GM12878 (cell line): ENCODE results near the gene SRGAP1. TPM values are rescaled to one million over a fixed set of nuclear protein-coding genes. Genes with fewer than 3 reads are reported as not detected.

Experiments
- ATAC-seq: fragments of 200-7000 bp; cut with Tn5 transposase; 3 replicates; pipeline ENCODE4 v1.9.1; 2020; ENCODE audit warnings: mild to moderate bottlenecking, moderate library complexity
- BruUV-seq: library from RNA; stranded (reverse); fragments of 400-500 nt; replicated peaks from 2 replicates; lab custom pipeline; 2021; lab: Mats Ljungman, UMichigan
- CTCF ChIA-PET: fragments of 300-600 bp; sonication (Branson Sonifier 250); formaldehyde crosslinking; extraction: SDS; loops from one replicate; lab custom pipeline; 2021; ENCODE audit warnings: inconsistent platforms; lab: Yijun Ruan, JAX
- POLR2A ChIA-PET: fragments of 350-600 bp; formaldehyde crosslinking; extraction: SDS; loops from one replicate; lab custom pipeline; 2021; ENCODE audit warnings: inconsistent platforms; lab: Charles Lee
- RAD21 ChIA-PET: fragments of 300-600 bp; sonication (Branson Sonifier 250); formaldehyde crosslinking; loops from one replicate; lab custom pipeline; 2023; ENCODE audit warnings: antibody characterized with exemption; ENCODE audit not compliant: unreplicated experiment; lab: Charles Lee
- SMC1A ChIA-PET: fragments of 300-600 bp; sonication (Branson Sonifier 250); formaldehyde crosslinking; loops from one replicate; lab custom pipeline; 2023; ENCODE audit not compliant: unreplicated experiment, uncharacterized antibody; lab: Charles Lee
- DNase-seq: peaks from one replicate; pipeline ENCODE4 v3.0.0-alpha.2; 2011; ENCODE audit warnings: low read depth, low spot score
- FAIRE-seq: peaks from 3 replicates; lab custom pipeline; 2011; peaks lifted over from hg19 to GRCh38; lab: Jason Lieb, UNC
- H2AFZ ChIP-seq: 2 replicates; pipeline ENCODE4 v1.6.0; 2011; ENCODE audit warnings: low read depth, low read length, control low read depth; ENCODE audit not compliant: control insufficient read depth
- H3K27ac ChIP-seq: 2 replicates; pipeline ENCODE4 v1.5.1; 2011; ENCODE audit warnings: control low read depth; ENCODE audit not compliant: control insufficient read depth, insufficient read depth
- H3K27me3 ChIP-seq, 2 experiments: replicated peaks in 1 of 2; 2 replicates each; pipeline versions ENCODE4 v1.6.0 to v1.6.1; 2011; ENCODE audit warnings: low read length in 1 of 2; ENCODE audit not compliant: control insufficient read depth in 2 of 2, insufficient read depth in 2 of 2
- H3K36me3 ChIP-seq, 2 experiments: 2 replicates each; pipeline ENCODE4 v1.5.1; 2011; ENCODE audit warnings: low read length in 1 of 2; ENCODE audit not compliant: control insufficient read depth in 2 of 2, insufficient read depth in 2 of 2
- H3K4me1 ChIP-seq: 2 replicates; pipeline ENCODE4 v1.6.1; 2011; ENCODE audit warnings: mild to moderate bottlenecking, low read length, moderate library complexity, mixed read lengths; ENCODE audit not compliant: control insufficient read depth, insufficient read depth
- H3K4me2 ChIP-seq: 2 replicates; pipeline ENCODE4 v1.6.0; 2011; ENCODE audit warnings: control low read depth; ENCODE audit not compliant: control insufficient read depth, insufficient read depth
- H3K4me3 ChIP-seq: fragments of 200-600 bp; sonication (generic); 2 replicates; pipeline ENCODE4 v1.5.1; 2016
- H3K79me2 ChIP-seq: 2 replicates; pipeline ENCODE4 v1.6.0; 2011; ENCODE audit warnings: low read length; ENCODE audit not compliant: control insufficient read depth, insufficient read depth
- H3K9ac ChIP-seq: 2 replicates; pipeline ENCODE4 v1.8.0; 2011; ENCODE audit warnings: low read length, control low read depth, mixed read lengths; ENCODE audit not compliant: control insufficient read depth, insufficient read depth
- H3K9me3 ChIP-seq: replicated peaks from 3 replicates; pipeline ENCODE4 v1.5.1; 2011; ENCODE audit warnings: mild to moderate bottlenecking, low read length; ENCODE audit not compliant: control insufficient read depth, insufficient read depth
- H4K20me1 ChIP-seq: 2 replicates; pipeline ENCODE4 v1.6.0; 2011; ENCODE audit not compliant: control insufficient read depth, insufficient read depth
- DPF2 ChIP-seq: fragments of 450-650 bp; IDR thresholded peaks from 2 replicates; pipeline ENCODE4 v1.6.1; 2017; ENCODE audit warnings: mild to moderate bottlenecking
- ETV6 ChIP-seq, 2 experiments: fragments of 450-650 bp in 1 of 2; IDR thresholded peaks in 1 of 2; conservative IDR thresholded peaks in 1 of 2; 2 replicates each; pipeline ENCODE4 v1.6.1; 2014; ENCODE audit warnings: antibody characterized with exemption in 1 of 2, borderline replicate concordance in 1 of 2, low read depth in 1 of 2, mild to moderate bottlenecking in 1 of 2, moderate library complexity in 1 of 2
- EZH2 ChIP-seq: IDR thresholded peaks from 2 replicates; pipeline ENCODE4 v1.6.1; 2012; ENCODE audit warnings: low read depth, mild to moderate bottlenecking, control low read depth, inconsistent platforms, low read length, borderline replicate concordance; ENCODE audit not compliant: control insufficient read depth
- HCFC1 ChIP-seq: fragments of 150-350 bp; IDR thresholded peaks from 2 replicates; pipeline ENCODE4 v1.6.1; 2014; ENCODE audit warnings: low read length
- PAX5 ChIP-seq: IDR thresholded peaks from 2 replicates; pipeline ENCODE4 v1.6.1; 2011; ENCODE audit warnings: low read depth, low read length, borderline replicate concordance
- POLR2A ChIP-seq: IDR thresholded peaks from 2 replicates; pipeline ENCODE4 v1.6.1; 2011; ENCODE audit warnings: low read depth, mild to moderate bottlenecking, low read length
- RCOR1 ChIP-seq: conservative IDR thresholded peaks from 2 replicates; pipeline ENCODE4 v1.6.1; 2012; ENCODE audit warnings: low read depth, low read length, improper control_type of control experiment
- RELA ChIP-seq: fragments of 450-650 bp; IDR thresholded peaks from 2 replicates; pipeline ENCODE4 v1.8.0; 2014; ENCODE audit warnings: borderline replicate concordance; ENCODE audit not compliant: partially characterized antibody
- SREBF1 ChIP-seq: IDR thresholded peaks from 2 replicates; pipeline ENCODE4 v1.6.1; 2012; ENCODE audit warnings: mild to moderate bottlenecking, low read length
- STAT1 ChIP-seq: fragments of 450-650 bp; conservative IDR thresholded peaks from 2 replicates; pipeline ENCODE4 v1.6.1; 2014; ENCODE audit warnings: antibody characterized with exemption, mild to moderate bottlenecking
- STAT3 ChIP-seq: IDR thresholded peaks from 2 replicates; pipeline ENCODE4 v1.6.1; 2011; ENCODE audit warnings: low read depth, low read length, improper control_type of control experiment
- WRNIP1 ChIP-seq: IDR thresholded peaks from 2 replicates; pipeline ENCODE4 v1.6.1; 2011; ENCODE audit warnings: low read depth, low read length, improper control_type of control experiment, borderline replicate concordance
- ZNF24 ChIP-seq: fragments of 450-650 bp; IDR thresholded peaks from 2 replicates; pipeline ENCODE4 v1.6.1; 2017; ENCODE audit warnings: antibody characterized with exemption, mild to moderate bottlenecking
- ZZZ3 ChIP-seq: IDR thresholded peaks from 2 replicates; pipeline ENCODE4 v1.6.1; 2011; ENCODE audit warnings: low read depth; ENCODE audit not compliant: control insufficient read depth, insufficient read length
- WGBS: methylation state at CpG from one replicate; pipeline ENCODE4 v1.1.6; 2016; ENCODE audit warnings: low lambda C conversion rate; ENCODE audit not compliant: insufficient replicate concordance, insufficient coverage; ENCODE audit errors: missing lambda C conversion rate; 5-methylcytosine and 5-hydroxymethylcytosine counted together
- in situ Hi-C: fragments of 300-500 bp; cut with MboI; formaldehyde crosslinking; loops from 9 replicates; pipeline ENCODE4 v1.14.3; 2018; ENCODE audit warnings: mixed read lengths
- intact Hi-C: fragments of 100-400 bp; cut with micrococcal nuclease; formaldehyde crosslinking; loops from one replicate; pipeline ENCODE4 v1.14.2; 2022; ENCODE audit not compliant: unreplicated experiment
- polyA plus RNA-seq, 11 experiments: library from polyadenylated mRNA; depleted of rRNA in 4 of 11; unstranded in 6 of 11; stranded (reverse) in 5 of 11; fragments of >200 nt; fragmentation: Nextera tagmentation in 4 of 11; fragmentation: Illumina TruSeq in 1 of 11; extraction: Ambion mirVana in 4 of 11; extraction: Trizol in 1 of 11; gene quantifications; 1 replicate in 1 of 11; 2 replicates in 10 of 11; pipeline versions ENCODE4 v1.2.1 to v1.2.3, GENCODE V29; 2011 to 2016; ENCODE audit warnings: inconsistent platforms in 2 of 11, missing spikeins in 2 of 11, low read depth in 1 of 11
- total RNA-seq, 4 experiments: library from RNA; depleted of rRNA in 3 of 4; stranded (reverse); fragments of >200 nt in 3 of 4; fragmentation: Illumina TruSeq in 1 of 4; extraction: Trizol in 1 of 4; gene quantifications; 2 replicates each; pipeline versions ENCODE4 v1.2.1 to v1.2.3, GENCODE V29; 2013 to 2021
- TF ChIP-seq, protein P1 (sequence below): fragments of 450-650 bp; conservative IDR thresholded peaks from 2 replicates; pipeline ENCODE4 v1.6.1; 2017; ENCODE audit warnings: mild to moderate bottlenecking, moderate library complexity
- TF ChIP-seq, protein P2 (sequence below): fragments of 450-650 bp; IDR thresholded peaks from 2 replicates; pipeline ENCODE4 v1.6.1; 2014; ENCODE audit warnings: mild to moderate bottlenecking
- TF ChIP-seq, protein P3 (sequence below): IDR thresholded peaks from 2 replicates; pipeline ENCODE4 v1.6.1; 2011; ENCODE audit warnings: low read depth, mild to moderate bottlenecking, low read length, moderate library complexity, borderline replicate concordance; ENCODE audit errors: extremely low read depth

SRGAP1 gene
- total and polyA plus RNA-seq, 10 of the 15 experiments (the other 5 are each of a cell fraction or from before 2014, with no cell fraction given) = 0.16 to 0.85 (median 0.46) TPM

DNA sequence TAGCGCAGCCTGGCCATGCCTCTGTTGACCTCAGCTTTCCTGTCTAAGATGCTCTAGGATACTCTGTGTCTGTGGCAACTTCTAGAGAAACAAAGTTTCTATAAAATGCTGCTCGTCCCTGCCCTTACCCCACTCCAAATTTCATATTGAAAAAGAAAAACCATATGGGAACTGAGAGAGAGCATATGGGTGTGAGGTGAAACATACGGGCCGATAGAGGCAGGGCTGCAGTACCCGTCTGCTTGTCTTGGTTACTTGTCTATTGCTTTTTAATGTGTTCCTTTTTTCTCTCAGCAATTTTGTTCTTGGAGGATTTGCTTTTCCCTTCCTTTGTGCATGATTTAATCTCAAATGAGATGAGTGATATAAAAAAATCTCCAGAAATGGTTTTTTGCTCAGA lies 113.0 kb downstream of the SRGAP1 start:
- BruUV-seq = no TSS peak
- ChIA-PET CTCF (no interaction called here), POLR2A (no interaction called here), SMC1A (no interaction called here), RAD21 (no interaction called here)
- H3K27me3 ChIP-seq = no peaks in the 10 kb centered on the region; a peak in 1 of 4 replicates
- H2AFZ ChIP-seq = no peak overlapping the region
- peaks cover 2% of the 10 kb centered on the region; the same call in 1 of the 2 replicates for H3K4me1 ChIP-seq
- intact Hi-C loops (no loop called here), in situ Hi-C loops (no loop called here)
- no peaks in the 10 kb centered on the region for H3K79me2 ChIP-seq
- H3K9me3 ChIP-seq = no peaks in the 10 kb centered on the region
- FAIRE-seq (no peak), DNase-seq (no peak), ATAC-seq (no peak)
- no peaks in the 10 kb centered on the region for H3K36me3 ChIP-seq
- no peak overlapping the region for H3K27ac ChIP-seq
- no peak overlapping the region for H3K4me2 ChIP-seq
- WGBS = 69% methylated on average over 5 of the region's 5 CpGs
- H3K4me3 ChIP-seq = no peak overlapping the region
- TF ChIP-seq, protein P1, sequence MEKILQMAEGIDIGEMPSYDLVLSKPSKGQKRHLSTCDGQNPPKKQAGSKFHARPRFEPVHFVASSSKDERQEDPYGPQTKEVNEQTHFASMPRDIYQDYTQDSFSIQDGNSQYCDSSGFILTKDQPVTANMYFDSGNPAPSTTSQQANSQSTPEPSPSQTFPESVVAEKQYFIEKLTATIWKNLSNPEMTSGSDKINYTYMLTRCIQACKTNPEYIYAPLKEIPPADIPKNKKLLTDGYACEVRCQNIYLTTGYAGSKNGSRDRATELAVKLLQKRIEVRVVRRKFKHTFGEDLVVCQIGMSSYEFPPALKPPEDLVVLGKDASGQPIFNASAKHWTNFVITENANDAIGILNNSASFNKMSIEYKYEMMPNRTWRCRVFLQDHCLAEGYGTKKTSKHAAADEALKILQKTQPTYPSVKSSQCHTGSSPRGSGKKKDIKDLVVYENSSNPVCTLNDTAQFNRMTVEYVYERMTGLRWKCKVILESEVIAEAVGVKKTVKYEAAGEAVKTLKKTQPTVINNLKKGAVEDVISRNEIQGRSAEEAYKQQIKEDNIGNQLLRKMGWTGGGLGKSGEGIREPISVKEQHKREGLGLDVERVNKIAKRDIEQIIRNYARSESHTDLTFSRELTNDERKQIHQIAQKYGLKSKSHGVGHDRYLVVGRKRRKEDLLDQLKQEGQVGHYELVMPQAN = no peak
- no peak for TF ChIP-seq SREBF1
- TF ChIP-seq, protein P2, sequence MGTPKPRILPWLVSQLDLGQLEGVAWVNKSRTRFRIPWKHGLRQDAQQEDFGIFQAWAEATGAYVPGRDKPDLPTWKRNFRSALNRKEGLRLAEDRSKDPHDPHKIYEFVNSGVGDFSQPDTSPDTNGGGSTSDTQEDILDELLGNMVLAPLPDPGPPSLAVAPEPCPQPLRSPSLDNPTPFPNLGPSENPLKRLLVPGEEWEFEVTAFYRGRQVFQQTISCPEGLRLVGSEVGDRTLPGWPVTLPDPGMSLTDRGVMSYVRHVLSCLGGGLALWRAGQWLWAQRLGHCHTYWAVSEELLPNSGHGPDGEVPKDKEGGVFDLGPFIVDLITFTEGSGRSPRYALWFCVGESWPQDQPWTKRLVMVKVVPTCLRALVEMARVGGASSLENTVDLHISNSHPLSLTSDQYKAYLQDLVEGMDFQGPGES = no peak
- no peak for TF ChIP-seq ZNF24
- no peak for TF ChIP-seq ETV6 (conservative IDR thresholded peaks at IDR 0.05 in 1 of 2, IDR thresholded peaks at IDR 0.05 in 1 of 2; ENCODE audit: borderline replicate concordance in 1 of 2, low read depth in 1 of 2)
- no peak for TF ChIP-seq WRNIP1
- TF ChIP-seq STAT1 = no peak
- TF ChIP-seq, protein P3, sequence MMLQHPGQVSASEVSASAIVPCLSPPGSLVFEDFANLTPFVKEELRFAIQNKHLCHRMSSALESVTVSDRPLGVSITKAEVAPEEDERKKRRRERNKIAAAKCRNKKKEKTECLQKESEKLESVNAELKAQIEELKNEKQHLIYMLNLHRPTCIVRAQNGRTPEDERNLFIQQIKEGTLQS = no peak
- no peak for TF ChIP-seq POLR2A
- TF ChIP-seq RCOR1 = no peak
- TF ChIP-seq DPF2 = no peak
- no peak for TF ChIP-seq EZH2
- no peak for TF ChIP-seq ZZZ3
- TF ChIP-seq PAX5 = no peak
- no peak for TF ChIP-seq HCFC1
- TF ChIP-seq RELA = no peak
- TF ChIP-seq STAT3 = no peak
- H3K9ac ChIP-seq = no peak overlapping the region
- no peaks in the 10 kb centered on the region for H4K20me1 ChIP-seq
